ENCODE measurements around the gene PTCH2.

The PTCH2 gene

DNA sequence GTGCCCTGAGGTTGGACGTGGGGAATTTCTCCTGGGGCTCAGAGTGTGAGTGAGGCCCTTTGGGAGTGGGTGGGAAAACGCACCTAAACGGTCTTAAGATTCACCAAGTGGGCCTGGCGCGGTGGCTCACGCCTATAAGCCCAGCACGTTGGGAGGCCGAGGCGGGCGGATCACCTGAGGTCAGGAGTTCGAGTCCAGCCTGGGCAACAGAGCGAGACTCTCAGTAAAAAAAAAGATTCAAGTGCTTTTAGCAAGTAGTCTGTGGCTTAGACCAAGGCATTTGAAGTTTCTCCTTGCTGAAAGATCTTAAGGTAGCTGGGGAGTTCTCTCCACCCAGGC lies 66.4 kb downstream of the PTCH2 start:
- DNase-seq = no peak

DNA sequence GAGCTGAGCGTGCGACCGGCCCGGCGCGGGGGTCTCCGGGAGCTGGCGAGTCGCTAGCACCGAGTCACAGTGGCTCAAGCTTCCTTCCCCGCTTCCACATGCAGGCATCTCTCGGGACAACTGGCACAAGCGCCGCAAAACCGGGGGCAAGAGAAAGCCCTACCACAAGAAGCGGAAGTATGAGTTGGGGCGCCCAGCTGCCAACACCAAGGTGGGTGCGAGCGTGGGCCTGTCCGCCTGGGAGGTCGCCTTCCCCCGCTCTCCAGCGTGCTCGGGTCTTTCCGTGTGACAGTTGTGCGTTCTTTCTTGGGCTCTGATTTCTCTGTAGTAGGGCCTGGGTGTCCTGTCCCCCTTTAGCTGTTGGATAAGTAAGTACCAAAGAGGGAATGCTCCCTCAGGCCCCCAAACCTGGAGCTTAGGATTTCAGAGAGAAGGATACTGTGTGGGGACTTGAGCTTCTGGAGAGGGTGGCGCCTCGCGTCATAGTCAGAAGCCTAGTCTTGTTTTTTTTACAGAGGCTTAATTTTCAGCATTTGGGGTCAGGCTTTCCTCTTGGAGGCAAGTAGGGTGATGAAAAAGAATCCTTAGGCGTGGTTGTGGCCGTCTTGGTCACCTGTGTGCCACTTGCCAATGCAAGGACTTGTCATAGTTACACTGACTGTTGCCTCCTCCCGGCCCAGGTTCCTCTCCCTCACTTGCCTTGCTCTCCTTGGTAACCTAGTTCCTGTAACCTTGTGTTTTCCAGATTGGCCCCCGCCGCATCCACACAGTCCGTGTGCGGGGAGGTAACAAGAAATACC lies 66.9 kb downstream of the PTCH2 start:
- DNase-seq = no peak

DNA sequence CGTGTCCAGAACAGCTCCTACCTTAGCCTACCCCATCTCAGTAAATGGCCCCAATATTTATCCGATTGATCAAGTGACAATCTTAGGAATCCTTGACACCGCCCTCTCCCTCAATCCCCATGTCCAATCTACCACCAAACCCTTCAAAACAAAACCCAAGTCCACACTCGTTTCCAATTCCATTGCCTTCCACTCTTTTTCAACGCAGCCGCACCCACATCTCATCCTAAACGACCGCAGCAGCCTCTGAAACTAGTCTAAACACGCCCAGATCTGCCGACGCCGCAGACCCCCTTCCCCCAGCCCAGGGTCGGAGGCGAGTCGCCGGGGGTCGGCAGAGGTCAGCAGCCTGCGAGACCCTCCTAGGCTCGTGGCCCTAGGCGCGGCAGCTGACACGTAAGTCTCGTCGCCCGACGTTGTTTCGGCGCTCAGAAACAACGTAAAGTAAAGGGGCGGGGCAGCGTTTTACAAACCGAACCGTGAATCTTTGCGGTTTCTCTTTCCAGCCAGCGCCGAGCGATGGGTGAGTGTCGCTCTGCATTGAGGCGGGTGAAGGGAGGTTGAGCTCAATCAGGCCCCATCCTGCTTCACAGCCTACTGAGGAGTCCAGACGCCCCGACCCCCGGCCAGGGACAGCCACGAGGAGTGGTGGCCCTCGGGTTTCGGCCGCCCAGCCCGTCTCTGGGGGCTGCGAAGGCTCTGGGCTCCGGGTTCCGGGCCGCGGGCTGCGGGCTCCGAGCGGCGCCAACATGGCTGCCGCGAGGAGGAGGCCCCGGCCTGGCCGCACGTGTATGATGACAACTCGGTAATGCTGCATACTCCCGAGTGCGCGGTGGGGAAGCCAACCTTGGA lies 67.7 kb downstream of the PTCH2 start, which contains the start of gene RPS8:
Gene RPS8, plus strand, starts transcription at position 463 of the 852 bp plus-strand sequence. Its CDS starts 57 bp downstream, at position 520.
- DNase-seq = peak; percentile 87

Data from NCI-H446 treated with DMSO at 0.1 percent for 48 hours (cell line).